OCI-LY3 (cell line): ENCODE data around the gene ADGRV1.
"Not testable (repeated sequence)": the region's sequence is repeated elsewhere in the genome, so short reads cannot be mapped to it uniquely, and the experiment has no call there.

Source experiments
- H2AFZ ChIP-seq: fragments of 200-600, 300-600 bp; shearing (Covaris generic); 2 replicates; pipeline ENCODE4 v1.6.0; 2014; ENCODE audit warnings: antibody characterized with exemption, low read depth, low read length
- H3K27ac ChIP-seq: fragments of 200-600, 300-600 bp; sonication (generic); 2 replicates; pipeline ENCODE4 v1.5.1; 2014; ENCODE audit warnings: mild to moderate bottlenecking, low read length, moderate library complexity, mixed read lengths
- H3K27me3 ChIP-seq: fragments of 200-600, 300-600 bp; sonication (generic); 2 replicates; pipeline ENCODE4 v1.6.1; 2014; ENCODE audit warnings: low read depth, low read length, mixed read lengths
- H3K36me3 ChIP-seq: fragments of 200-600, 300-600 bp; sonication (generic); replicated peaks from 2 replicates; pipeline ENCODE3; 2014; ENCODE audit warnings: low read depth, low read length, mixed read lengths
- H3K4me1 ChIP-seq: fragments of 300-600, 200-600 bp; sonication (generic); 2 replicates; pipeline ENCODE4 v1.6.1; 2014; ENCODE audit warnings: low read length, mixed read lengths
- H3K4me2 ChIP-seq: fragments of 200-600, 300-600 bp; sonication (generic); 2 replicates; pipeline ENCODE4 v1.6.1; 2014; ENCODE audit warnings: low read length, mixed read lengths
- H3K4me3 ChIP-seq: fragments of 300-600, 200-600 bp; sonication (generic); 2 replicates; pipeline ENCODE4 v1.5.1; 2014; ENCODE audit warnings: antibody characterized with exemption, mild to moderate bottlenecking, low read length, moderate library complexity
- H3K79me2 ChIP-seq: fragments of 300-600, 200-600 bp; shearing (Covaris generic); 2 replicates; pipeline ENCODE4 v1.6.1; 2014; ENCODE audit warnings: mild to moderate bottlenecking, low read length, mixed read lengths
- H3K9ac ChIP-seq: fragments of 300-600, 200-600 bp; shearing (Covaris generic); 2 replicates; pipeline ENCODE4 v1.6.0; 2014; ENCODE audit warnings: mild to moderate bottlenecking, low read length, moderate library complexity
- H3K9me3 ChIP-seq: fragments of 200-600, 300-600 bp; shearing (Covaris generic); 2 replicates; pipeline ENCODE4 v1.6.1; 2014; ENCODE audit warnings: low read length, mixed read lengths; ENCODE audit not compliant: insufficient read depth
- H4K20me1 ChIP-seq: fragments of 200-600, 300-600 bp; sonication (generic); 2 replicates; pipeline ENCODE4 v1.6.1; 2016; ENCODE audit warnings: low read length, mixed read lengths; ENCODE audit not compliant: insufficient read depth
- CTCF ChIP-seq: fragments of 200-600, 300-600 bp; sonication (generic); IDR thresholded peaks from 2 replicates; pipeline ENCODE4 v1.5.1; 2014; ENCODE audit warnings: antibody characterized with exemption, low read length, low read depth
- EZH2phosphoT487 ChIP-seq: fragments of 200-600 bp; shearing (Covaris generic); IDR thresholded peaks from 2 replicates; pipeline ENCODE4 v1.6.1; 2018; ENCODE audit warnings: antibody characterized with exemption, mixed run types, low read depth

ADGRV1 gene

DNA sequence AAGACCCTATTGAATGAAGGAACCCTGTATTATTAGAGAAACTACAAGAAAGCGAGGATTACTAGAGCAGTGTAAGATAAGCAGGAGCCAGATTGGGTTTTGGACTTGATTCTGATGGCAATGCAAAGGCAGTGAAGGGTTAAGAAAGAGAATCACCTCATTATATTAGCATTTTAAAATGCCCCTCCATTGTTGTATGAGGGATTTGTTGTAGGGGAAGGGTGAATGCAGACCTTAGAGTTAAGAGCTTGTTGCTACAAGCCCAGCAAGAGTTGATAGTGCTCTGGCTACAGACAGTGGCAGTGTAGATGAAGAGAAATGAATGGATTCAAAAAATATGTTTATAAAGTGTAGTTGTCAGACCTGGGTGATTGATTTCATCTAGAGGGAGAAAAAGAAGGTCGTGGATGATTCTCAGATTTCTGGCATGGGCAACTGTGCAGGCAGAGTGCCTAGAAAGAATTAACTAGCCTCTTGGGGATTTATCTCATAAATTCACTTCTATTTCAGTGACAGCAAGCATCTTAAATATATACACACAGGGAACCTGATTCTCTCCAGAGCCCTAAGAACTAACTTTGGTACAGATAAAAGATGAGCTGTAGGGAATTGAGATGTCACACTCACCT is 479.7 kb downstream of the ADGRV1 start:
- Histone ChIP-seq H3K79me2 (no peaks in the 10 kb centered on the region), H3K4me3 (no peak overlapping the region), H4K20me1 (no peaks in the 10 kb centered on the region), H3K4me2 (no peak overlapping the region), H3K27ac (no peak overlapping the region), H2AFZ (no peak overlapping the region), H3K4me1 (no peaks in the 10 kb centered on the region), H3K9me3 (no peaks in the 10 kb centered on the region), H3K27me3 (no peaks in the 10 kb centered on the region), H3K36me3 (no peaks in the 10 kb centered on the region), H3K9ac (no peak overlapping the region)
- TF ChIP-seq CTCF: no peak

- H2AFZ ChIP-seq: not testable (repeated sequence)
Observed at GRCh38 chr5:91041132-91041531, 482.5 kb downstream of the ADGRV1 start.

GRCh38 chr5:91042247-91042935 is 483.8 kb downstream of the ADGRV1 start:
- no peaks in the 10 kb centered on the region for H3K79me2 ChIP-seq
- no peak overlapping the region for H3K9ac ChIP-seq
- no peaks in the 10 kb centered on the region for H3K27me3 ChIP-seq
- no peaks in the 10 kb centered on the region for H3K36me3 ChIP-seq
- H3K4me1 ChIP-seq: no peaks in the 10 kb centered on the region
- TF ChIP-seq EZH2phosphoT487 (no peak), CTCF (no peak)
- no peak overlapping the region for H3K27ac ChIP-seq
- H2AFZ ChIP-seq: no peak overlapping the region
- H3K4me2 ChIP-seq: no peak overlapping the region
- no peak overlapping the region for H3K4me3 ChIP-seq
- no peaks in the 10 kb centered on the region for H3K9me3 ChIP-seq
- H4K20me1 ChIP-seq: no peaks in the 10 kb centered on the region

More at GRCh38 chr5:91041132-91041531, 482.5 kb downstream of the ADGRV1 start:
- not testable (repeated sequence) for H3K27me3 ChIP-seq, H4K20me1 ChIP-seq, H3K4me2 ChIP-seq, H3K27ac ChIP-seq, H3K4me1 ChIP-seq, H3K9me3 ChIP-seq, H3K4me3 ChIP-seq, H3K79me2 ChIP-seq, H3K36me3 ChIP-seq, H3K9ac ChIP-seq

GRCh38 chr5:91042936-91043255 is 484.3 kb downstream of the ADGRV1 start:
- no peak overlapping the region for H3K27ac ChIP-seq
- H3K9ac ChIP-seq: no peak overlapping the region
- no peaks in the 10 kb centered on the region for H3K9me3 ChIP-seq
- no peak overlapping the region for H3K4me3 ChIP-seq
- no peak overlapping the region for H3K4me2 ChIP-seq
- no peak for TF ChIP-seq EZH2phosphoT487
- TF ChIP-seq CTCF: no peak
- no peak overlapping the region for H2AFZ ChIP-seq
- no peaks in the 10 kb centered on the region for H4K20me1 ChIP-seq
- H3K27me3 ChIP-seq: no peaks in the 10 kb centered on the region
- H3K36me3 ChIP-seq: no peaks in the 10 kb centered on the region
- H3K4me1 ChIP-seq: no peaks in the 10 kb centered on the region
- H3K79me2 ChIP-seq: no peaks in the 10 kb centered on the region
